Daoy (cell line): ENCODE data around the gene MUTYH. TPM values are rescaled to one million over a fixed set of nuclear protein-coding genes. Genes with fewer than 3 reads are reported as not detected.
A peak's percentile ranks its signal among the peaks of the same experiment; 100 is the strongest.

Experiments used
- DNase-seq: peaks from one replicate; pipeline ENCODE4 v3.0.0-alpha.2; 2015; ENCODE audit warnings: low read depth
- total RNA-seq: library from RNA; depleted of rRNA; stranded (reverse); fragments of >200 nt; shearing (Covaris generic); gene quantifications from 2 replicates; pipeline ENCODE4 v1.2.3, GENCODE V29; 2014

MUTYH gene
- total RNA-seq, 1 experiment from 2014 or later = 24.1 TPM

DNA sequence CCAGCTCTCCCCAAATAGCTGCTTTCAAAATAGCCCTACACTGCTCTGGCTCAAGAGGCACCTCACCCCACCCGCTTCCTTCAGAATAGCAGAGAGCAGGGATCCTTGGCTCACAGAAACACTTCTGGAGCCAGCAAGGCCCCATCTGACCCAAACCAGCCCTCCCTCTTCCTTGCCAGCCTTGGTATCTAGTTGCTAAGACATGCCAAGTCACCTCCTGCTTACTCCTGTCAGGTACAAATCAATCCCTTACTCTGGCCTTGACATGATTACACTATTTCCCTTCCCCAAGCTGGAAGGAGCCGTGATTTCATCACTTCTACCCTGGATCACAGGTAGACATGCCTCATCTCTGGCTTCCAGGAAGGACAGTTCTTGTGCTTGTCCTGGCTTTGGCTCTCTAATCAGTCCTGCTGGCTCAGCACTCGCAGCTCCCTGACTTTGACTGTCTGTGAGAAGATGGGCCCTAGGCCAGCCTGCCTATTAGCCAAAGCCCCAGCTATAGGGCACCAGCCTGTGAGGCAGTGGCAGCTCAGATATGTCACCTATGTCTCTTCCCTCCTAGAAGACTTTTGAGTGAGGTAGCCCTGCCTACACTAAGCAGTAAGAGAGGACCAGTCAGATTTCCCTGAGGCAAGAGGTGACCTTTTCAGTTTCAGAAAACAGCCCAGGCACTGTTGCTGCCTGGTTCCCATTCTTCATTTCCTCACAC, 8.9 kb upstream of the MUTYH start:
- no peak for DNase-seq

GRCh38 chr1:45348609-45348965, 8.3 kb upstream of the MUTYH start:
- no peak for DNase-seq

GRCh38 chr1:45348020-45348419, 7.8 kb upstream of the MUTYH start:
- DNase-seq = no peak

DNA sequence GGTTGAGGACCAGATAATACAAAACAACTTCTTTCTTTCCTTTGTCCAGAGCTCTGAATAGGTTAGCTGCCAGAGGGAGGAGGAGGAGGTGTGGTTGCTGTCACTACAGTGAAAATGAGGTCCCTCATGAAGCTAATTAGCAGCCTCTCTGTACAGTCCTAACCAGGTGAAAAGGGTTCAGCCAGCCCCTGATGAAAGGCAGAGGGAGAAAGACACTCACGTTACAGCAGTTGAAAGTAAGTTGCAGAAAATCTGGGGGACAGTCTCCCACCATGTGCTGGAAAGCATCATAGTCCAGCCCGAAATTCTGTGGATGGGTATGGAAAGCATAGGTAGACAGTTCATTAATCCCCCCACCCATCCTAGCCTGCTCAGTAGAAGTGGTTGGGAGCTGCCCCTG, 6.2 kb upstream of the MUTYH start:
- DNase-seq = no peak

DNA sequence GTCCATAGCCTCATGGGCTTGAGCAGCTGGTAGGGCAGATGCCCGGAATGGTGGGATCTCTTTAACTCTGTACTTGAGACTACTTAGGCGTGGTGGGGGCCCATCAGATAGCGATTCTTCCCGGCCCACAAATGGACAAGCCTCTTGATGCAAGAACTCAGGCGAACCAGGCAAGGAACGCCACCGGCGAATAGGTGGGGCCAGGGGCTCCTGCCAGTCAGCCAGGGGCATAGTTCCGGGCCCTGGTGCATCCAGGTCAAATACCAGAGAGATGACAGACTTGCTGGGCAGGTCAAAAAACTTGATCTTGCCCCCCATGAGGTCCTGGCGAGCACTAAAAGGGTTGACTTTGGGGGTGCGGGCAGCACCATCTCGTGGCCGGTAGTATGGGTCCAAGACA, 4.8 kb upstream of the MUTYH start:
- no peak for DNase-seq

- DNase-seq = no peak
Observed at GRCh38 chr1:45344499-45344898, 4.3 kb upstream of the MUTYH start.

DNA sequence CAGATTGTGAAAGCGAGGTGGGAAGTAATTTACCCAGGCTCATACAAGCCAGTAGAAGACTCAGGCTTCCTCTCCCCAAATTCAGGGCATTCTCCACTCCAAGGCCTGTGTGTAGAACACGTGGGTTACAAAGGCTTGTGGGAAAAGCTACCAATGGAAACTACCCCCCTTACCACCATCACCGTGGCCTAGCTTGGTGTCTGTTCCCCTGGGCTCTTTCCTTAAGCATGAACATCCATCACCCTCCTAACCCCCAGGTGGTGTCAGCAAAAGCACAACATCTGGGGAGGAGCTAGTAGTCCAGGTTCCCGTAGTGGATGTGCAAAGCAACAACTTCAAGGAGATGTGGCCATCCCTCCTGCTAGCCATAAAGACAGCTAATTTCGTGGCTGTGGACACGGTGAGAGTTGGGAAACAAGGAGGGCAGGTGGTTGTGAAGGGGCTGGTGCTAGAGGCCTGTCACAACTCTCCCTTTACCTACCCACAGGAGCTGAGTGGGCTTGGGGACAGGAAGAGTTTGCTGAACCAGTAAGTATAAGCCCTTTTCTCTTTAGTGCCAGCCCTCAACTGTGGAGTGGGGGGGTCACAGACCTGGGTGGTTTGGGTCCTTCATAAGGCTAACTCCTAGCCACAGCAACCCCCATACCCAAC, 701 bp upstream of the MUTYH start:
- DNase-seq = peak; percentile 26

- DNase-seq = peak; percentile 23
Observed at GRCh38 chr1:45337630-45338325, 2.5 kb downstream of the MUTYH start.

GRCh38 chr1:45335855-45336324, 4.3 kb downstream of the MUTYH start:
- no peak for DNase-seq

DNA sequence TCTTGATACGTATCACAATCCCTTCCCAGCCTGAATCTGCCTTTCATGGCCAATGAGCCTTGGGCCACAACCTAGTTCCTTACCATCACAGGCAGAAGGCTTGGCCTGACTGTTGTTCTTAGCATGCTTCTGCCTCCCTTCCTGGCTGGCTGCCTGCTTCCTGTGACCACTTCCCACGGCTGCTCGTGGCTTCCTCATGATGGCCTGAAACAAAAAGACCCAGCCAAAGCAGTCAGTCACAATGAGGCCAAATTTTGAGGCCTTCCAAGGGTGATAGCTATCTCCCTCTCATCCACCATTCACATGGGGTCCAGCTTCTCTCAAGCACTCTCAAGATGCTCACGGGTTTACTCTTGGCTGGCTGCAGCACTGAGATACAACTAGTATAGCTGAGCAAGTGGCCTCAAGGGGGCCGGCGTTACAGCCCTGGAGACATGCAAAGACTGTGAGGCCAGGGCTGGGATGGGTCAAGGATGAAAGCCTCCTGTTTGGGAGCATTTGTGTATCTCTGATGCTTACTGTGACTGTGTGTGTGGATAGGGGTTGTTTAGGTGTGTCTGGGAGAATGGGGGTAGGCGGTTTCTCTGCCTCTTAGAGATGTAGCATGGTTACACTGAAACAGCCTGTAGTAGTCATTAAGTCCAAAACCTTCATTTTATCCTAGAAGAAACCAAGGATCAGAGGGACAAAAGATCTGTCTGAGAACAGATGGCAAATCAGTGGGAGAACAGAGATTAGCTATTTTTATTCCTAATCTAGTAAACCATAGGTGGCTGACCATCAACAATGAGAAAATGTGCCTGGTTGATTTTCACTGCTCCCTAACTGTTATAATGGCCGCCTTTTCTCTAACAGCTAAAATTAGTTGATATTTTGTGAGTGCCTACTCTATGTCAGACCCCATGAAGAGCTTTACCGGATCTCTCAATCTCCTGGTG, 5.7 kb downstream of the MUTYH start:
- no peak for DNase-seq

DNA sequence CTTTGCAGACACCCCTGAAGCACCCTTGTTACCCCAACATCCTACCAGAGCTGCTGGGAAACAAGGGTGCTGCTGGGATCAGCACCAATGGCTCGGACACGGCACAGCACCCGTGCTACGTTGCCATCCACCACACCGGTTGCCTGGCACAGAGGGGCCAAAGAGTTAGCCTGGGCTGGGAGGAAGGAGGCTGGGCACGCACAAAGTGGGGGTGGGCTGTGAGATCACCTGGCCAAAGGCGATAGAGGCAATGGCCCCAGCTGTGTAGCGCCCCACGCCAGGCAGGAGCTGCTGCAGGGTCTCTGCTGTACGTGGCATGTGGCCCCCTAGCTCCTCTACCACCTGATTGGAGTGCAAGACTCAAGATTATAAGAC, 7.9 kb downstream of the MUTYH start:
- DNase-seq = no peak

- no peak for DNase-seq
Observed at GRCh38 chr1:45331436-45332345, 8.5 kb downstream of the MUTYH start.

GRCh38 chr1:45329445-45329844, 10.8 kb downstream of the MUTYH start:
- no peak for DNase-seq

DNA sequence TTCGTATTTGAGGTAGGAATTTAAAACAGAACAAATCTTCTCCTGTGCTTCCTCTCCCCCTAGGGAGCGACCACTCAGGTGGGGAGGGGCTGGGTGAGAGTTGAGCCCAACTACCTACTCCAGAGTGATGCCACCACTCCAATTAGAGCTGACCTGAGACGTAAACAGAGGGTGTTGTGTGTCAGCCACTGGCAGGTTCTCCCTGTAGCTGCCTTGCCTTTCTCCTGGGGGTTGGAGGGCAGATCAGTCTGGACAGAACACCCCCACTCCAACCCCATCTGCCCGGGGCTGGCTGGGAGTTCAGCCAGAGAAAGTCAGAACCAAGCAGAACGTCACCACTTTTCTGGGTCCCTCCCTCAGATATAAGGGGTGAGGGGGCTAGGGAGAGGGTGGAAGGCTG, 11.6 kb downstream of the MUTYH start:
- no peak for DNase-seq

- no peak for DNase-seq
Observed at GRCh38 chr1:45327644-45328515, 12.4 kb downstream of the MUTYH start.

- peak; percentile 34 for DNase-seq
Observed at GRCh38 chr1:45326627-45327623, 13.3 kb downstream of the MUTYH start, which contains the start of gene HPDL. HPDL (plus strand) TSS chr1:45326895; CDS start chr1:45327149, 254 bp downstream.

DNA sequence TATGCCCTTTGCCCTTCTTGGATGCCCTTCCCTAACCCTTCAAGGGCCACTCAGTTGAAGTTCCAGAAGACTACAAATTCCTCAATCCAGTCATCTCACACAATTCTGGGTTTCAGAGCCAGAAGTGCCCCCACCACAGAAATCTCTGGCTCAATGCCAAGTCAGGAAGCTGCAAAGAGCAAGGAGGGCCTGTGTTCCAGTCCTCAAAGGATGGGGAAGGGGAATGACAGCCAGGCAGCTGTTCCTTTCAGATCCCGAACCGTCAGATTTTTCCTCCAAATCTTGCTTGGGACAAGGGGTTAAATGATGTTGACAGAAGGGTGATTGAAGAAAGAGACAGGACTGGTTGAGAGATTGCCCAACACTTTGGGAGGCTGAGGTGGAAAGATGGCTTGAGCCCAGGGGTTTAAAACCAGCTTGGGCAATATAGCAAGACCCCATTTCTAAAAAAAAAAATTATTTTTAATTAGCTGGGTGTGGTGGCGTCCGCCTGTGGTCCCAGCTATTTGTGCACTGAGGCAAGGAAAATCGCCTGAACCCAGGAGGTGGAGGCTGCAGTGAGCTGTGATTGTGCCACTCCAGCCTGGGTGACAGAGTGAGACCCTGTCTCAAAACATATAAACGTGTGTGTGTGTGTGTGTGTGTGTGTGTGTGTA, 14.3 kb downstream of the MUTYH start:
- no peak for DNase-seq

- no peak for DNase-seq
Observed at GRCh38 chr1:45322486-45323040, 17.7 kb downstream of the MUTYH start.
